Esophagus muscularis mucosa (tissue), 4 donors: ENCODE measurements around the gene VMO1. TPM values are rescaled to one million over a fixed set of nuclear protein-coding genes. Genes with fewer than 3 reads are reported as not detected.

Experiments
- DNase-seq: peaks from one replicate; pipeline ENCODE4 v3.0.0-alpha.2; 2017; ENCODE audit errors: extremely low spot score
- H3K27ac ChIP-seq, 4 donors: fragments of 200-600 bp; sonication (generic); replicated peaks in 1 of 4; 1 replicate in 3 of 4; 2 replicates in 1 of 4; pipeline ENCODE4 v1.5.1; 2016 to 2019; ENCODE audit warnings: mild to moderate bottlenecking in 1 of 4
- H3K27me3 ChIP-seq, 4 donors: fragments of 200-600 bp; sonication (generic); one replicate each; pipeline versions ENCODE4 v1.5.1 to v1.6.0; 2016 to 2019
- H3K36me3 ChIP-seq, 4 donors: fragments of 200-600 bp; sonication (generic); one replicate each; pipeline ENCODE4 v1.5.1; 2016 to 2019
- H3K4me1 ChIP-seq, 4 donors: fragments of 200-600 bp; sonication (generic); one replicate each; pipeline ENCODE4 v1.5.1; 2016 to 2019
- H3K4me3 ChIP-seq, 4 donors: fragments of 200-600 bp; sonication (generic); 1 replicate in 2 of 4; 2 replicates in 2 of 4; pipeline ENCODE4 v1.5.1; 2016 to 2019; ENCODE audit warnings: mild to moderate bottlenecking in 4 of 4, moderate library complexity in 1 of 4
- H3K9me3 ChIP-seq, 4 donors: fragments of 200-600 bp; sonication (generic); 1 replicate in 3 of 4; 2 replicates in 1 of 4; pipeline ENCODE4 v1.5.1; 2016 to 2019
- EP300 ChIP-seq: sonication (generic); formaldehyde crosslinking; IDR thresholded peaks from one replicate; pipeline ENCODE4 v1.6.1; 2017; ENCODE audit warnings: antibody characterized with exemption
- POLR2A ChIP-seq: fragments of 450-650 bp; IDR thresholded peaks from one replicate; pipeline ENCODE4 v1.6.1; 2017; ENCODE audit warnings: antibody characterized with exemption, moderate library complexity, mild to moderate bottlenecking, low read depth
- POLR2AphosphoS5 ChIP-seq, 2 donors: sonication (generic); formaldehyde crosslinking; IDR thresholded peaks; one replicate each; pipeline ENCODE4 v1.6.1; 2017; ENCODE audit warnings: antibody characterized with exemption in 2 of 2
- WGBS: methylation state at CpG from one replicate; pipeline ENCODE4 v1.1.5; 2018; 5-methylcytosine and 5-hydroxymethylcytosine counted together
- intact Hi-C: fragments of 100-400 bp; cut with DNase I; formaldehyde crosslinking; loops from one replicate; pipeline ENCODE4 v1.15.1; 2023
- total RNA-seq, 4 donors: library from RNA; depleted of rRNA; stranded (reverse); fragments of >200 nt; gene quantifications; one replicate each; pipeline versions ENCODE4 v1.1.0 to v1.2.1, GENCODE V29; 2016
- TF ChIP-seq, protein P1 (sequence below), 3 experiments: fragments of 200-600 bp in 2 of 3; fragments of 450-650 bp in 1 of 3; sonication (generic) in 2 of 3; IDR thresholded peaks; one replicate each; pipeline ENCODE4 v1.5.1; 2017 to 2019; ENCODE audit warnings: antibody characterized with exemption in 3 of 3, mild to moderate bottlenecking in 2 of 3, moderate library complexity in 1 of 3

The VMO1 gene
- total RNA-seq, 4 donors from 2014 or later: 0.86 to 3.3 (median 2.6) TPM

GRCh38 chr17:4795168-4795567, 9.0 kb upstream of the VMO1 start:
- intact Hi-C loops: no loop called here
- H3K4me3 ChIP-seq: peak overlapping the region in 1 of 4 donors; percentile 94
- 92% methylated on average over 1 of the region's 1 CpG for WGBS
- TF ChIP-seq, protein P1, sequence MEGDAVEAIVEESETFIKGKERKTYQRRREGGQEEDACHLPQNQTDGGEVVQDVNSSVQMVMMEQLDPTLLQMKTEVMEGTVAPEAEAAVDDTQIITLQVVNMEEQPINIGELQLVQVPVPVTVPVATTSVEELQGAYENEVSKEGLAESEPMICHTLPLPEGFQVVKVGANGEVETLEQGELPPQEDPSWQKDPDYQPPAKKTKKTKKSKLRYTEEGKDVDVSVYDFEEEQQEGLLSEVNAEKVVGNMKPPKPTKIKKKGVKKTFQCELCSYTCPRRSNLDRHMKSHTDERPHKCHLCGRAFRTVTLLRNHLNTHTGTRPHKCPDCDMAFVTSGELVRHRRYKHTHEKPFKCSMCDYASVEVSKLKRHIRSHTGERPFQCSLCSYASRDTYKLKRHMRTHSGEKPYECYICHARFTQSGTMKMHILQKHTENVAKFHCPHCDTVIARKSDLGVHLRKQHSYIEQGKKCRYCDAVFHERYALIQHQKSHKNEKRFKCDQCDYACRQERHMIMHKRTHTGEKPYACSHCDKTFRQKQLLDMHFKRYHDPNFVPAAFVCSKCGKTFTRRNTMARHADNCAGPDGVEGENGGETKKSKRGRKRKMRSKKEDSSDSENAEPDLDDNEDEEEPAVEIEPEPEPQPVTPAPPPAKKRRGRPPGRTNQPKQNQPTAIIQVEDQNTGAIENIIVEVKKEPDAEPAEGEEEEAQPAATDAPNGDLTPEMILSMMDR (IDR thresholded peaks at IDR 0.05): no peak
- TF ChIP-seq EP300: no peak
- no peak for TF ChIP-seq POLR2AphosphoS5 (IDR thresholded peaks at IDR 0.05)
- TF ChIP-seq POLR2A: no peak
- peaks cover 12 to 27% (median 25%) of the 10 kb centered on the region in 4 donors for H3K36me3 ChIP-seq
- peaks cover 15 to 23% (median 19%) of the 10 kb centered on the region in 4 donors for H3K4me1 ChIP-seq
- H3K9me3 ChIP-seq: no peaks in the 10 kb centered on the region
- H3K27me3 ChIP-seq: no peaks in the 10 kb centered on the region
- DNase-seq: no peak
- H3K27ac ChIP-seq: peak overlapping the region; percentile 77 to 88 (median 83)

DNA sequence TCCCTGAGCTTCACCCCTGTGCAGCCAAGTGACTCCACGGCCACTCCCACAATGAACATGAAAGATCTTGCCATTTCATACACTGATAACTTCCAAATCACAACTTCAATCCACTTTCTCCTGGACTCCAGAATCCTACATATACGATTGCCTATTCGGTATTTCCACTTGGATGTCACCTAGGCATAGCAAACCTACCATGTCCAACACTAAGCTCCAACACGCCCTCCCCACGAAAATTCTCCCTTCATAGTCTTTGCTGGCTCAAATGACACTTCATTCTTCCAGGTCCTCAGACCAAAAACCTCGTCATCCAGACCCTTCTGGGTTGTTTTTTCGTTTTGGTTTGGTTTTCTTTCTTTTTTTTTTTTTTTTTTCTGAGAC, 4.5 kb upstream of the VMO1 start:
- Histone ChIP-seq H3K4me1 (peaks cover 30 to 44% (median 40%) of the 10 kb centered on the region in 4 donors), H3K4me3 (peak overlapping the region; percentile 71 to 84 (median 74)), H3K27ac (peak overlapping the region; percentile 94 to 98 (median 98)), H3K36me3 (no peaks in the 10 kb centered on the region), H3K27me3 (peaks cover 0 to 3% (median under 1%) of the 10 kb centered on the region in 4 donors), H3K9me3 (no peaks in the 10 kb centered on the region)
- no peak for DNase-seq
- TF ChIP-seq, protein P1 (IDR thresholded peaks at IDR 0.05): no peak
- no peak for TF ChIP-seq POLR2A
- no peak for TF ChIP-seq EP300
- no peak for TF ChIP-seq POLR2AphosphoS5 (IDR thresholded peaks at IDR 0.05)
- intact Hi-C loops: no loop called here
- WGBS: 49% methylated on average over 7 of the region's 7 CpGs

- 0% methylated on average over 19 of the region's 91 CpGs for WGBS
- peak overlapping the region; percentile 94 to 98 (median 98) for H3K27ac ChIP-seq
- intact Hi-C loops: loop anchor here (2.0 kb wide), 1 partner anchor 57 kb away; no protein-coding TSS in a partner anchor
Observed at GRCh38 chr17:4789951-4790704, 4.0 kb upstream of the VMO1 start.

GRCh38 chr17:4789701-4789950, 3.5 kb upstream of the VMO1 start:
- intact Hi-C loops: loop anchor here (2.0 kb wide), 1 partner anchor 57 kb away; no protein-coding TSS in a partner anchor
- Histone ChIP-seq H3K27ac (peak overlapping the region; percentile 94 to 98 (median 98)), H3K9me3 (no peaks in the 10 kb centered on the region), H3K36me3 (no peaks in the 10 kb centered on the region), H3K4me1 (peaks cover 36 to 50% (median 49%) of the 10 kb centered on the region in 4 donors), H3K4me3 (peak overlapping the region; percentile 71 to 84 (median 74)), H3K27me3 (peaks cover 0 to 13% (median 4%) of the 10 kb centered on the region in 4 donors)
- DNase-seq: no peak
- WGBS: 0% methylated on average over 20 of the region's 25 CpGs
- TF ChIP-seq EP300: no peak
- TF ChIP-seq POLR2AphosphoS5 (IDR thresholded peaks at IDR 0.05): no peak
- TF ChIP-seq, protein P1 (IDR thresholded peaks at IDR 0.05): no peak
- TF ChIP-seq POLR2A: no peak

More at GRCh38 chr17:4789951-4790704, 4.0 kb upstream of the VMO1 start:
- DNase-seq: peak; percentile 94
- Histone ChIP-seq H3K9me3 (no peaks in the 10 kb centered on the region), H3K4me3 (peak overlapping the region; percentile 71 to 84 (median 74)), H3K36me3 (no peaks in the 10 kb centered on the region), H3K4me1 (peaks cover 33 to 47% (median 45%) of the 10 kb centered on the region in 4 donors), H3K27me3 (peaks cover 0 to 9% (median 3%) of the 10 kb centered on the region in 4 donors)
- TF ChIP-seq POLR2AphosphoS5 (IDR thresholded peaks at IDR 0.05): peak; percentile 73 to 94
- TF ChIP-seq POLR2A: peak; percentile 54
- TF ChIP-seq, protein P1 (IDR thresholded peaks at IDR 0.05): peak; percentile 81 to 85 (median 82)
- TF ChIP-seq EP300: no peak
